ENCODE measurements around the gene POLD2.

POLD2 gene

DNA sequence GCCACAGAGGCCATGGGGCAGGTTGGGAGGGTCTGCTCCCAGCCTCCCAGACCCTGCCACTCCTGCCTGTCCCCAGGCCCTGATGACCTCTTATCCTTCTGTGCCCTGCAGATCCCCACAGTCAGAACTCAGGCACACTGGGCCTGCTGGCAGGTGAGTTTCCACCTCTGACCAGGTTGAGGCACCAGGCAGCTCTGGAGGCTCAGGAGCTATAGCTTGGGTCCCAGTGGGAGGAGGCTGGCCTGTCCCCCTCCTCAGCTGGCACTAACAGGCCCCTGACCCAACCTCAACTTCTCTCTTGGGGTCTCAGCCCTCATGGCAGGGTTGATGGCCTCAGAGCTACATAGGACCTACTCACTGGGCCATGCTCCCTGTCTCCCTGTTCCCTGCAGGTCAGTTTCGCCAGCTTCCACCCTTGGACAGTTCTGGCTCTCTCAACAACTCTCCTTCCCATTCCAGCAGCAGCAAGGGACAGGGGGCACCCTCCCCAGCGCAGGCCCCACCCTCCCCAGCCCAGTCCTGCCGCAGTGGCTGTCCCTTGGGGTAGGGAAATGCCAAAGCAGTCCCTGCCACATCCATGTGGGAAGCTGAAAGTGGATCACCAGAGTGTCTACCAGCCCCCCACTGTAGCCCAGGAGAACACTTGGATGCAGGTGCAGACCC, 21.9 kb downstream of the POLD2 start:
- no peak overlapping the region for H3K4me3 ChIP-seq (replicated peaks in 1 of 2; ENCODE audit: low read depth in 2 of 2, low read length in 2 of 2)
- DNase-seq (ENCODE audit: low read depth in 2 of 2), result no peak
- TF ChIP-seq, protein P1, sequence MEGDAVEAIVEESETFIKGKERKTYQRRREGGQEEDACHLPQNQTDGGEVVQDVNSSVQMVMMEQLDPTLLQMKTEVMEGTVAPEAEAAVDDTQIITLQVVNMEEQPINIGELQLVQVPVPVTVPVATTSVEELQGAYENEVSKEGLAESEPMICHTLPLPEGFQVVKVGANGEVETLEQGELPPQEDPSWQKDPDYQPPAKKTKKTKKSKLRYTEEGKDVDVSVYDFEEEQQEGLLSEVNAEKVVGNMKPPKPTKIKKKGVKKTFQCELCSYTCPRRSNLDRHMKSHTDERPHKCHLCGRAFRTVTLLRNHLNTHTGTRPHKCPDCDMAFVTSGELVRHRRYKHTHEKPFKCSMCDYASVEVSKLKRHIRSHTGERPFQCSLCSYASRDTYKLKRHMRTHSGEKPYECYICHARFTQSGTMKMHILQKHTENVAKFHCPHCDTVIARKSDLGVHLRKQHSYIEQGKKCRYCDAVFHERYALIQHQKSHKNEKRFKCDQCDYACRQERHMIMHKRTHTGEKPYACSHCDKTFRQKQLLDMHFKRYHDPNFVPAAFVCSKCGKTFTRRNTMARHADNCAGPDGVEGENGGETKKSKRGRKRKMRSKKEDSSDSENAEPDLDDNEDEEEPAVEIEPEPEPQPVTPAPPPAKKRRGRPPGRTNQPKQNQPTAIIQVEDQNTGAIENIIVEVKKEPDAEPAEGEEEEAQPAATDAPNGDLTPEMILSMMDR (IDR thresholded peaks at IDR 0.05; ENCODE audit: low read depth, low read length), result no peak

DNA sequence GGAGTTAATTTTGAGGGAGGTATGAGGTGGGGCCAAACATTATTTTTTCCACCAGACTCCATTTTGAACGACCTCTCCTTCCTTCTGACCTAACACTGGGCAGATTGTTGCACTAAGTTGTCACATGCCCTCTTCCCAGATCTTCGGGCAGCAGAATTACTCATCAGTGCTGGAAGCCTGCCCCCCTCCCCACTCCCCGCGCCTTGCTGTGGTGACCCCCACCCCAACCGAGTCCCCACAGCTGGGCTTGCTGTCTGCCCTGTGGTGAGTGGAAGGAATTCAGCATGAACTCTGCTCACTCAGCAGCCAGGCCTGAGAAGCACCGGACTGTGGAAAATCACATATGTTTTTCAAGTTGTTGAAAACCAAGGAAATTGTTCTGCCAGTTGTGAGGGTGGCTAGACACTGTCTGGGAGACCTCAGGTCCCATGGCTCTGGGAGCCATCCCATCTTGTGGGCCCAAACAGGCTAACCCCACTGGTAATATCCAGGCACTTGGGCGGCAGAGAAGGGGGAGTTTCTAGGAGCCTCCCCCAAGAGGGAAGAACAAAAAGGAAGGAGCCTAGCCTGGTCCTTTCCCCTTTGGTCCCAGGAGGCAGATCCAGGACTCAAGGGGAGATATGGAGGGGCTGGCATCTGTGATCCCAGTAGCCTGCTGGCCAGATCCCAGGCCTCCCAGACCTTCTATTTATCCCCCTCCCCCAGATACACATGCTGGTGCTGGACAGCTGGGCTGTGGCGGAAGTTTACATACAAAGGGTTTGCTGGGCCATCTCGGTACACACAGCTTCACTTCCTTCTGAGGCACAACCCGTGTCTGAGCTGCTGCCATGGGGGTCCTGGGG, 22.7 kb downstream of the POLD2 start:
- peak; percentile 50 to 88 for DNase-seq (ENCODE audit: low read depth in 2 of 2)
- H3K4me3 ChIP-seq (replicated peaks in 1 of 2; ENCODE audit: low read depth in 2 of 2, low read length in 2 of 2), result no peak overlapping the region
- TF ChIP-seq, protein P1 (IDR thresholded peaks at IDR 0.05; ENCODE audit: low read depth, low read length), result no peak

DNA sequence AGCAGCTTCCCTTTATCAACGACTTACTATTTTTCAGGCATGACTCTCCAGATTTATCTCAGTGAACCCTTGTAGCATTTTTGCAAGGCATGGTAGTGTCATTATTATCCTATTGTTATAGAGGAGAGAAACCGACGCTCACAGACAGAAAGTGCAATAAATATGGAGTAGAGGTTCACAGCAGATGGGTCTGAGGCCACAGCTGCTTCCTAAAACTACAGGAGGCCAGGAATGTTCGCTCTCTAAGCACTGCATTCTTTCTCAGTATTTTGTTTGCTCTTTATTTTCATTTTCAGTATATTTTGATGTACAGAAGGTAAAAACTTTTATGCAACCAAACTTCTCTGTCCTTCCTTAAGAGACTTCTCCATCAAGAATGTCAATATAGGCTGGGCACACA, 23.7 kb downstream of the POLD2 start:
- TF ChIP-seq, protein P1 (IDR thresholded peaks at IDR 0.05; ENCODE audit: low read depth, low read length), result no peak
- H3K4me3 ChIP-seq (replicated peaks in 1 of 2; ENCODE audit: low read depth in 2 of 2, low read length in 2 of 2), result no peak overlapping the region
- DNase-seq (ENCODE audit: low read depth in 2 of 2), result no peak

DNA sequence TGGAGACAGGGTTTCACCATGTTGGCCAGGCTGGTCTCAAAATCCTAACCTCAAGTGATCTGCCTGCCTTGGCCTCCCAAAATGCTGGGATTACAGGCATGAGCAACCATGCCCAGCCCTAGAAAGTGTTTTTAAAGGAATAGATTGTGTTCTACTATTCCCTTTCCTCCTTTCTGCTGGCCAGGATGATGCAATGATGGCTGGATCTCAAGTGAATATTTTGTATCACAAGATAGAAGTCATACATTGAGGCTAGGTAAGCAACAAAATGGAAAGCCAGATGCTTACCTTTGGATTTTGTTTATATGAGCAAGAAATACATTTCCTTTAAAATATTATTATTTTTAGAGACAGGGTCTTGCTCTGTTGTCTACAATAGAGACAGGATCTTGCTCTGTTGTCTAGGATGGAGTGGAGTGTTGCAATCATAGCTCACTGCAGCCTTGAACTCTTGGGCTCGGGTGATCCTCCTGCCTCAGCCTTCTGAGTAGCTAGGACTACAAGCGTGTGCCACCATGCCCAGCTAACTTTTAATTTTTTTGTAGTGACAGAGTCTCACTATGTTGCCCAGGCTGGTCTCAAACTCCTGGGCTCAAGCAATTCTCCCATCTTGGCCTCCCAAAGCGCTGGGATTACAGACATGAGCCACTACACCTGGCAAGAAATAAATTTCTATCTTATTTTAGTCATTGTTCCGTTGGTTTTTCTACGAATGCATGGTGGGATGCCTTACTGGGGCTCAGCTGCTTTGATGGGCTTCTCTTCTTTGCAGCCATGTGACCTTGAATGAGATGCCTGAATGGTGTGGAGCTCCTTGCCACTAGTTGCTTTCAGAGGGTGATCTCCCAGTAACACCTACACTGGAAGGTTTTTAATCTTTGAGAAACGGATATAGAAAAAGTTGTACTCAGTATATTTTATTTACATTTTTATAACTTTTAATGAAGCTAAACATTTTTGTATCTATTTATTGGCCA, 25.0 kb downstream of the POLD2 start:
- DNase-seq (ENCODE audit: low read depth in 2 of 2), result no peak
- TF ChIP-seq, protein P1 (IDR thresholded peaks at IDR 0.05; ENCODE audit: low read depth, low read length), result no peak
- no peak overlapping the region for H3K4me3 ChIP-seq (replicated peaks in 1 of 2; ENCODE audit: low read depth in 2 of 2, low read length in 2 of 2)

DNA sequence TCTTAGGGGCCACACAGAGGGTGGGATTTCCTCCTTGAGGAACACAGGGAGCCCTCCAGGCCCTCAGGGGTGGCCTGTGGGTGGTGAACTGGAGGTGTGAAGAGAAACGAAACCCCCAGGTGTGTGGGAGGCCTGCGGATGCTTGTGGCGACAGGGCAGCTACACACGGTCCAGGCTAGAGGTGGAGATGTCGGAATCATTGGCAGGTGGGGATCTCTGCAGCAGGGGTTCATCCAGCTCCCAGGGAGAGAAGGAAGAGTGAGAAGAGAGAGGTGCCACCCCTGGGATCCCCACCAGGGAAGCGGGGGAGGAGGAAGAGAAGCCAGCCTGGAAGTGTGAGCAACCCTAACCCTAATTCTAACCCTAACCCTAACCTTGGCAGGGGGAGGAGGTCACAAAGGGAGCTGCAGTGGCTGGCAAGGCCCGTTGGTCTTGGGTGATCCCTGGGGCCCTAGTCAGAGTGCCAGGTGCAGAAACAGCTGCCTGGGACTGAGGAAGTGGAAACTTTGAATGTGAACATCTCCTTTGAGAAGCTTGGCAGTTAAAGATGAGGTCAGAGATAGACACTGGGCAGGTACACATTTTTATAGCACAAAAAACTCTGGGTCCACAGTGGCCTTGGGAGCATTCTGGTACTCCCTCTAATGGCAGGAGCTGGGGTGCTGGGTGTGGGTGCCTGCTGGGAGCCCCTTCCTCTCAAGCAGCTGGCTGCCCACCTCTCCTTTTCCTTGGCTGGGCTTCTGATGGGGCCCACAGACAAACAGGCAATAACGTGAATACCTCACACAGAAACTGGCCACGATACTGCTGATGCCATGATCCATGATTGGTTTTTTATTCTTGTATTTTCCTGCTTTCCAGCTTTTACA, 26.1 kb downstream of the POLD2 start:
- DNase-seq (ENCODE audit: low read depth in 2 of 2), result no peak
- H3K4me3 ChIP-seq (replicated peaks in 1 of 2; ENCODE audit: low read depth in 2 of 2, low read length in 2 of 2), result no peak overlapping the region
- TF ChIP-seq, protein P1 (IDR thresholded peaks at IDR 0.05; ENCODE audit: low read depth, low read length), result no peak

Data from cardiac fibroblast (primary cell).